Measurements from ENCODE around the gene LCMT1. TPM values are rescaled to one million over a fixed set of nuclear protein-coding genes. Genes with fewer than 3 reads are reported as not detected.

Gene LCMT1
- total RNA-seq, 1 donor from 2014 or later, result 35.7 TPM

- ATAC-seq, result no peak
- H3K27me3 ChIP-seq (ENCODE audit: low read depth), result no peaks in the 10 kb centered on the region
- DNase-seq, result no peak
- no peak overlapping the region for H3K27ac ChIP-seq
- no peak overlapping the region for H3K4me3 ChIP-seq
- intact Hi-C loops (cut with DNase I), result no loop called here
- H3K9me3 ChIP-seq, result no peaks in the 10 kb centered on the region
- H3K36me3 ChIP-seq, result no peaks in the 10 kb centered on the region
- H3K4me1 ChIP-seq, result peaks cover 45% of the 10 kb centered on the region
- TF ChIP-seq CTCF (IDR thresholded peaks at IDR 0.05), result no peak
These were observed 3.5 kb upstream of the LCMT1 start for GRCh38 chr16:25108054-25108453.

- Histone ChIP-seq H3K27me3 (ENCODE audit: low read depth) (no peaks in the 10 kb centered on the region), H3K4me1 (peaks cover 50% of the 10 kb centered on the region), H3K27ac (no peak overlapping the region), H3K4me3 (no peak overlapping the region), H3K36me3 (no peaks in the 10 kb centered on the region), H3K9me3 (no peaks in the 10 kb centered on the region)
- intact Hi-C loops (cut with DNase I), result no loop called here
- ATAC-seq, result no peak
- TF ChIP-seq CTCF (IDR thresholded peaks at IDR 0.05), result no peak
- no peak for DNase-seq
These were observed 1.9 kb upstream of the LCMT1 start for GRCh38 chr16:25109643-25110042.

GRCh38 chr16:25110387-25110947, 1.1 kb upstream of the LCMT1 start:
- no peak for ATAC-seq
- Histone ChIP-seq H3K9me3 (no peaks in the 10 kb centered on the region), H3K27ac (peak overlapping the region; percentile 87), H3K4me1 (peaks cover 50% of the 10 kb centered on the region), H3K36me3 (no peaks in the 10 kb centered on the region), H3K27me3 (ENCODE audit: low read depth) (no peaks in the 10 kb centered on the region), H3K4me3 (peak overlapping the region; percentile 96)
- intact Hi-C loops (cut with DNase I), result no loop called here
- no peak for TF ChIP-seq CTCF (IDR thresholded peaks at IDR 0.05)
- no peak for DNase-seq

GRCh38 chr16:25114121-25114520, 2.6 kb downstream of the LCMT1 start:
- Histone ChIP-seq H3K27me3 (ENCODE audit: low read depth) (no peaks in the 10 kb centered on the region), H3K4me3 (no peak overlapping the region), H3K4me1 (peaks cover 36% of the 10 kb centered on the region), H3K36me3 (peaks cover 17% of the 10 kb centered on the region), H3K9me3 (no peaks in the 10 kb centered on the region), H3K27ac (no peak overlapping the region)
- DNase-seq (no peak), ATAC-seq (no peak)
- no peak for TF ChIP-seq CTCF (IDR thresholded peaks at IDR 0.05)
- intact Hi-C loops (cut with DNase I), result no loop called here

- intact Hi-C loops (cut with DNase I), result no loop called here
- no peak for DNase-seq
- no peaks in the 10 kb centered on the region for H3K27me3 ChIP-seq (ENCODE audit: low read depth)
These were observed 7.5 kb downstream of the LCMT1 start for GRCh38 chr16:25118851-25119578.

More at GRCh38 chr16:25118851-25119578, 7.5 kb downstream of the LCMT1 start:
- Histone ChIP-seq H3K4me1 (no peaks in the 10 kb centered on the region), H3K27ac (no peak overlapping the region), H3K36me3 (peaks cover 17% of the 10 kb centered on the region), H3K4me3 (no peak overlapping the region), H3K9me3 (no peaks in the 10 kb centered on the region)
- TF ChIP-seq CTCF (IDR thresholded peaks at IDR 0.05), result no peak
- no peak for ATAC-seq
